Measurements from ENCODE around the gene HOXC5.
A peak's percentile ranks its signal among the peaks of the same experiment; 100 is the strongest.
"Not testable (repeated sequence)": the region's sequence is repeated elsewhere in the genome, so short reads cannot be mapped to it uniquely, and the experiment has no call there.

Gene HOXC5

DNA sequence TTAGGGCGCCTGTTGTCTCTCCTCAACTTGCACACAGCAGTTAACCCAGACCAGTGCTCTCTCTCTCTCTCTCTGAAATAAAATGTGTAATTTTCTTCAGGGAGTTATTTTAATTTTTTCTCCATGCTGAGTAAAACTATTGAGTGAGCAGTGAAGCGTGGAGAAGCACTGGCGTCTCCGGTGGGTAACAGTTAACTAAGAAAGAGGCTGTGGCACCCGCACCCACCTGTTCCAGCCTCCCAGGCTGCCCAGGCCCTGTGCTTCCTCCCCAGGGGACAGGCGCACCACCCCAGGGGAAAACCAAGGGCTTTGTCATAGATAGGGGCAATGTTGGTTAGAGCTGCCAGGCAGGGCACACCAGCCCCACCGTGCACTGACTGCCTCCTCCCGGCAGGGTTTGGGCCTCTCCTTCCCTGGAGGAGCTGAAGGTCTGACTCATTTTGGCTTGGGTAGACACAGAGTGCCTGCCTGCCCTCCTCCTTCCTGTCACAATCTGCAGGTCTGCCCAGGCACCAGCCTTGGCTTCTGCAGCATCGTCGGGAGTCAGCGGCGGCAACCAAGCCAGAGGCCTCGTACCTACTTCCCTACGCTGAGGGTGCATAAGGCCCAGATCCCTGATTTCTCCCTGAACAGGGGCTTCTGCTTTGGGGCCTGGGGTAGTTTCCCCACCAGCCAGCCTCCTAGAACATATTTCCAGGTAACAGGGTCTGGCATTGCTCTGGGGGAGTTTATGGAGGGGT is 3.9 kb downstream of the HOXC5 start:
- DNase-seq: peak; percentile 52

DNA sequence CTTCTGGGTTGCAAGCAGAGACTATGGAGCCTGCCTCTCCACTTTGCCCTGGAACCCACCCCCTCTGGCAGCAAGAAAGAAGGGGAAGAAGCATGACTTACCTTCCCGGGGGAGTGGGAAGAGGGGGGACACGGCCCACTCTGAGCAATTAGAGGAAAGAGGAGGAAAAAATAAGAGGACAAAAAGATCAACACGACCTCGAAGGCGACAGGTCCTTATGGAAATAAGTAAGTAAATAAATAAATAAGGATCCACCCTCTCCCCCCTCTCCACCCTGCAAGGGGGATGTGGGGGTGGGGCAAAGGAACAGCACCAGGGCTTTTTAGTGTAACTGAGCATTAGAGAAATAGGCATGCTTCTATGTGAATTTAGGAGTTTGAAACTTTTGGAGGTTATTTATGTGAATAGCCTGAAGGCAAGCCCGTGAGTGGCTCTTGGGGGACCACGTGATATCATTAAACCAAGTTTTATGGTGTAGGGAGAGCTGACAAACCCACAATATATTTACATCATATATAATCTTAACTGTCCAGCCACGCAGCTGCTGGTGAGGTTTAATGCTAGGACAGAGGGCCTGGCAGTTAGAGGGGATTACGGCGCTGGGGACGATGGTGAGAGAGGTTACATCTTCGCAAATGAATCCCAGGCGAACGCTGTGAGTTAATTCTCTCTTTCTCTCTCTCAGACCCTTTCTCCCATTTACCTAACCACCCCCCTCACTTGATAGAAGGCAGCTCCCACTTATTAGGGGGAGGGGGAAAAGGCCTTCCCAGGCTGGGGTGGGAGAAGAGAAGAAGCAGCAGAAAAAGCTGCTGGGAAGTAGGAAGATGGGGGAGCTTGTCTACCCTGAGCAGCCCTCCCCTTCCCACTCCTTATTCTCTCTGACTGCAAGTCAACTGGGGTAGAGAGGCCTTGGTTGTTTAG is 4.8 kb downstream of the HOXC5 start:
- no peak for DNase-seq

DNA sequence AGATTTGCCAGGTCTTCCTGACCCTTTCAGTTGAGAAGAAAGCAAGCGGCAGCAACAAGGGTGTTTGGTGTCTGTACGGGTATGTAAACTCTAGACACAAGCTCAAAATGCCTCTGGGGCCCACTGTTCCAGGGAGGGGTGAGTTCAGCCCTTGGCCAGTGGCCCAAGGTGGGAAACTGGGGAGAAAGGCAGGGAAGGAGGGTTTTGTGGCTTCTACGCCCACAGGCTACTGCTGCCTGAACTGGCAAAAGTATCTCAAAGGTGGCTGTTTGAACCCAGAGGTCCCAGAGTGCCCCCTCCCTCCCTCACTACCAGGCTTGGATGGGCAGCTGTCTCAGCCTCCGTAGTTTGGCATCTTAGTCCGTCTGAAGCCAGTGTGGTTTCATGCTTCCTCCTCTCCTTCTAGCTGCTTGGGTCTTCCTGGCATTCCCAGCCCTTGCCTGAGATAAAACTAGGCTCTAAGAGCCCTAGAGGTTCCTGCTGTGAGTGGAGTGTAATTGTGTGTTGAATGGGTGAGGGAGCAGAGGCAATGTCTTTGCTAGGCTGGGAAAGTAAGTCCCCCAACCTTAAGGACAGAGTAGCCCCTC is 5.5 kb downstream of the HOXC5 start:
- DNase-seq: no peak

DNA sequence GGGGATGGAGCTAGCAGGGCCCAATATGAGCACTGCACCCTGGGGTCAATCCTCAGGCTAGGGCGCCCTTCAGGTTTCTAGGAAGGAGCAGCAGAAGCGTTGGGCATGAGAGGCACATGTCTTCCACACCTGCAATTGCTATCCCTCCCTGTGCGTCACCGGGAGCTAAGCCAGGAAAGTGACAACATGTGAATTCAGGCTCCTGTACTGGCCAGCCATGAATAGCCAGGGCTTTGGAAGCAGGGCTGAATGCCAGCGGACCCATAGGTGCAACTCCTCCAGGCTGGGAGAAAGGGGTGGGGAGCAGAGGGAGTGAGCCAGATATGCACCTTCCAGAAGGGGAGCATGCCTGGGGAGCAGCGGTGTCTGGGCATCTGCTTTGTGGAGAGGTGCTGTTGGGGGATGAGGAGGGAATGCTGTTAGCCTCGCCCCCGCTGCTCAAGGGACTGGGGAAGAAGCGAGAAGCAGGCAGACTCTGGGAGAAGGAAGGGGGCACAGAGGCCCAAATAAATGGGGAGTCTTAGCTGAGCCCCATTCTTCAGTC is 6.1 kb downstream of the HOXC5 start:
- DNase-seq: no peak

DNA sequence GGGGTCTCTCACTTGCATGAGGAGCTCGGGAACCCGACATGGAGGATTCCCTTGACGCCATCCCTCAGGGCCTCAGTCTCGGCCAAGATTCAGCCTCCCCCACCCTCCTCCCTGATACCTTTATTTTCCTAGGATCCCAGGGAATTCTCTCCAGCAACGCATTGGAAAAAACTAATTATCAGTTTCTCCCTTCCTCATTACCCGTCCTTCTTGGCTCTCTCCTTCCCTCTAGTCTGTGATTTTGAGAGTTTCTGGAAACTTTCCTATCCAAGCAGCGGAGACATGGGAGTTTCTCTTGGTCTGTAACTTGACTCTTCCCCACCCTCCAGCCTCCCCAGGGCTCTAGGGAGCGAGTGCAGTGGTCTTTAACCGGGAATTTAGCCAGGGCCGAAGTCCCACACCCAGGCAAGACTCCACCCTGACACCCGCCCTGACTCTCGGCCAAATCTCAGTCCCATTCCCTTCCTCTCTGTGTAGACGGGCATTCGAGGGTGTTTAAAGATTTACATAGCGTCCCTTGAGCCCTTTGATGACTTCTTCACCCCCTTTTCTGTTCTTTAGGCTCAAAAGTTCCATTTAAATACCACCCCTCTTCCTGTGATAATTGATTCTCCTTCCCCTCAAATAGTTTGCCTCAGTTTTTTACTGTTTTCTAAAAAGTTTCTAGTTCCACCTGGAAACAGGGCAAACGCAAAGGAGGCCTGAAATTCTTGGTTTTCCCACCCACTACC is 6.7 kb downstream of the HOXC5 start:
- DNase-seq: no peak

DNA sequence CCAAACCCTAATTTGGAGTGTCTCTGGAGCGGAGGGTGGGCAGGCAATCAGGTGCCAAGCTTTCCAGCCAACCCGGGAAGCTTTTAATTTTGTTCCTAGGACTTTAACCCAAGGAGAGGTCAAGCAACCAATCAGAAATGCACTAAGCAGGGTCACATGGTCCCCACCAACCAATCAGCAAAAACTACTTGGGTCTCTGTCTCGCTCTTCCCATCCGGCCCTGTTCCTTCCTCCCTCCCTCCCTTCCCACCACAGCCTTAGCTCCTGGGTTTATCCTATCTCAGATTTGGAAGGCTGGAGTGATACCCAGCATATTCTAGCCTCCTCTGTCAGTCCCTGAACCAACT is 7.3 kb downstream of the HOXC5 start:
- no peak for DNase-seq

DNA sequence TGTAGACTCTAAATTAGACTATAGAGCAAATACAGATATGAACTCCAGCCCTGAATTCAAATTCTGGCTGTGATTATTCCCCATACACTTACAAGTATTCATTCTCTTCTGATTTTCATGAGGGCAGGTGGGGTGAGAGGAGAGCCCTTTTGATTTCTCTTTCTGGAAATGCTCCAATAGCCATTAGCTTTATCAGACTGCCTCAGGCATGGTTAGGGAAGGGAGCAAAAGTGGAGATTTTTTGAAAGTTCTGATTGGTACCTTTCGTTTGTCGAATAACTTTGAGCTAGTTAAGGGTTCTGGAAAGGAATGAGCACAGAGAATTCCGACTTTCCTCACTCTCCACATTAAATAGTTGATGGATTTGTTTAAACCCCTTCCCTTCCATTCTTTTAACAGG is 7.8 kb downstream of the HOXC5 start:
- DNase-seq: no peak

DNA sequence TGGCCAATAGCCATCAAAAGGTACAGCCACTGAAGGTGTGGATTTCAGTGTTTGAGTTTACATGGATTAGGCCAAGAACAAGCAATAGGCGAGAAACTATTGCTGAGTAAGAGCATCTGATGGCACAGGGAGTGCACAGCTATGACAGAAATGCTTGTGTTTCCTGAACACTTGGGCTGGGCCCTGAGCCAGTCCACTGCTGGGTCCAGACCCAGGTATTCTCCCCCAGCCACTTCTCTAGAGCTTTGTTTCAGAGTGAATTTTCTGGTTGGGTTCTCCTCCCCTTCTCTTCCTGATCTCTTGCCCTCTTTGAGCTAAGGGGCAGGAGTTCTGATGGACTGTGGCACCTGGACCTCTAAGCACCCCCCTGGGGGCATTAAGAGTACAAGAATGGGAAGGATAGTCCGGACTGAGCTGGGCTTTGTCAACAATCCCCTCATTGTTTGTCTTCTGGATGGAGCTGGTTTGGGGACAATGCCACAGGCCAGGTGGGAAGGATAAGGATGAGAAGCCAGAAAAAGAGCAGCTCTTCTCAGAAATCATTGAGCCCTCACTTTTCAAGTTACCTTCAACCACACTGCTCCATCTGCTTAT is 8.3 kb downstream of the HOXC5 start:
- DNase-seq: no peak

DNA sequence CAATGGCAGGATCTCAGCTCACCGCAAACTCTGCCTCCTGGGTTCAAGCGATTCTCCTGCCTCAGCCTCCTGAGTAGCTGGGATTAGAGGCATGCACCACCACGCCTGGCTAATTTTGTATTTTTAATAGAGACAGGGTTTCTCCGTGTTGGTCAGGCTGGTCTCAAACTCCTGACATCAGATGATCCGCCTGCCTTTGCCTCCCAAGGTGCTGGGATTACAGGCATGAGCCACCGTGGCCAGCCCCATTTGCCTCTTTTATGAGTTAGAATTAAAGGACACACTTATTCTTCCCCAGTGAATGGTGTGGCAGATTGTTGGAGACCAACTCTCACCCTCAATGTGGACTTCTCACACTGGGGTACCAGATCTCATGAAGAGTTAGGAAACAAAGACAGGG is 9.2 kb downstream of the HOXC5 start:
- not testable (repeated sequence) for DNase-seq

DNA sequence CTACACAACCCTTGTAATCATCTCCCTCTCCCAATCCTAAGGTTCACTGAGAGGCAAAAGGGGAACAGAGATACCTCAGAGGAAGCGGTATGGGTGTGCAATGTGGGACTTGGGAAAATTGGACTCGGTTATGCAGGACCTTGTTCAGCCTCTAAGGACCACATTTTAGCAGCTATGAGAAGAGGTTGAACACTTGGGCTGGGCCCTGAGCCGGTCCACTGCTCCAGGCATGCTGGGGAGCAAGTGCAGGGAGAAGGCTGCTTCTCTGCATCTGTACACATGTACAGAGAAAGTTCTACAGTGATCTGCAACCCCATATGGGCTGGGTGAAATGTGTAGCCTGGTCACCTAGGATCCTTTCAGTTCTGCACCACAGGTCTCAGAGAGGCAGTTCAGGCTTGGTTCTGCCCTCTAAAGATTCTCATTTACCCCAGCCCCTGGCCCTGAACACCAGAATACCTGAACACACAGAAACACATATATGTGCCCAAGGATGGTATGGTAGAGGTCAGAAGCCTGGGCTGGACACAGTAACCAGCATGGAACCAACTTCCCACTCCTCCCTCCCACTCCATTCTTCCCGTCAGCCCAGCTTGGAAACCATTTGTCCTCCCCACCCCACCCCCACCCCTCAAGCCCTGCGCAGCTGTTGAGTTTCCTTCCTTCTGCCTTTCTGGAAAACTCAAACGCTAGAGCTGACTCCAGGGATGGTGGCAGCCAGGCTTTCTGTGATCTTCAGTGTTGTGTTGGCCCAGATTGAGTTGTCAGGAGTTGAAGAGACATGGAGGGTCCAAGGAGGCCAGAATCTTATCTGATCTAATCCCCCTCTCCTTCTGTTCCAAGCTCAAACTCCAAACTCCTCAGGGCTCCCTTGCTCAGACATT is 10.4 kb downstream of the HOXC5 start:
- DNase-seq: no peak

DNA sequence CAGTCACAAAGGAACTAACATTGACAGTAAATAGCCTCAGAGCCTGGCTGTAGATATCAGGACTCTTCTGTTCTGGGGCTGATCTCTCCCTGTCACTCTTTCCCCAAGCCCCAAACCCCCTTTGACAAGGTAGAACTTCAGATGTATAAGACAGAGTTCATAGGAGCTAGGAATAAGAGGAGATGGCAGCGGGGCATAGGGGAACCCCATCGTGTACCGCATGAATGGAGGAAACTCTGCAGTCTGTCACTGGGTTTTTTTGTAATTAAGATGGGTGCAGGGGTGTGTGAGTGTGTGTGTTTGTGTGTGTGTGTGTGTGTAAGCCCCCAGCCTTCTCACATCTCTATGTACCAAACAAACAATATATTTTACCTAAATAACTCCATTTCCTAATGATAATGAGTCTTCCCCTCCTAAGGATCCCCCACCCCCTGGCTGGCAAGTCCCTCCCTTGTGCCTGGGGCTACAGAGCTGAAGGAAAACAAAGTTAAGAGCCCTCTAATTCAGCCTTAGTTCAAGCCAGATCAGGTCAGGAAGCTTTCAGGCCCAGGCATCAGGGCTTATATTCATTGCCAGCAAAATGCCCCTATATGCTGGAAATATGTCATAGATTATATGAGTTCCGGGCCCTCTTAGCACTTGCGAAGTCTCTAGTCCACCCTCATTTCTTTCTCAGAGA is 11.7 kb downstream of the HOXC5 start:
- DNase-seq: no peak

DNA sequence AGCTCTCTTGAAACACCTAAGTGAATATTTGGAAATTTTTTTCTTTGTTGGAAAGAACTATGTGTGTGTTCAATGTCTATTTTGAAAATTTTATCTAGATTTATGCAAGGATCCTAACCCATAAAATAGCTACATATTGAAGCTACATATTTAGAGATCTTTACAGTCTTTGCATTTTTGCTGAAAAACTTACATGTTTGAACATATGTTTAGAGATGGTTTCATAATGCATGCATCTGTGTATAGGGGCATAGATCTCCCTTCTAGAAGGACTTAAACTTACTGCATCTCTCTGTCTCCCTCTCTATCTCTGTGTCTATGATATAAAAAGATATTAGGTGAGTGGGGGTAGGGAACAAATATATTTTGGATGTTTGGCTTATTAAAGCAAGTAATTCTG is 12.6 kb downstream of the HOXC5 start:
- DNase-seq: no peak

DNA sequence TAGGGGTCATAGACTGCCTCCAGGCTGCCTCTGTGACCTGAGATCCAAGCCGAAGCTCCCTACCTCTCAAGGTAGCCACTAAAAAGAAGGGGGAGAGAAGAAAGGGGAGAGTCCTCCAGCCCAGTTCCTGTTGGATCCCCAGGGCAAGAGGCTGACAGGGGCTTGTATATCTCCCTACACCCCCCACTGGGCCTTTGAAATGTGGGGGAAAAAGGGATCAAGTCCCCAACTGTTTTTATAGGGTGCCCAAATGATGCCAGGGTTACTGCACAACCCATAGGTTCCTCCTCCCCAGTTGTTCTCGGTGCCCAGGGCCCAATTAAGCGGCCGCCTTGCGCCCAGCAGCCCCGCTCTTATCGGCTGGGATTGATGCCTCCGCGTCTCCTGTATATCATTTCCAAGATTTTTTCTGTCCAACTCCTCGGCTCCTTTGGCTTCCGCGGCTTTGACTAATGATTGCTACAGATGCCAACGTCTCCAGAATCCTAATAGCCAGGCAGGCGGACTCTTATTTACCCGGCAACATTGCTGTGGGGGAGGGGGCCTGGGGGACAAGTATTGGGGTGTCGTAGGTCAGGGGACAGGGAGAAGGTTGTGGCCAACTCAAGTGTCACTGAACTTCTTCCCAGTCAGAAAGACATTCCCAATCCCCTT is 13.1 kb downstream of the HOXC5 start:
- DNase-seq: no peak

DNA sequence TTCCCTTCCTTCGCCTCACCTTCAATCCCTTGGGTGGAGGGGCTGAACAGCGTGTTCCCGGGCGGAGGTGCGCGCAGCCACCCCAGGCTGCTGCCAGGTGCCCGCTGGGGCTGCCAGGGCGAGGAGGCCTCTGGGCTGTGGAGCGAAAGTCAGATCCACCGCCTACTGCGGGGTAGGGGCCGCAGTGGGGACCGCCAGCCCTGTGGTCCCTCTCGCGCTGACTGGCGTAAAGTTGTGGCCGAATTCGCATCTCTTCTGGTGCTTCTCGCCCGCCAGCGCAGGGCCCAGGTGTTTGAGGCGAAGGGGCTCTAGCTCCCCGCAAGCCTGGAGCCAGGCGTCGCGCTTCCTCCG is 13.9 kb downstream of the HOXC5 start:
- no peak for DNase-seq

DNA sequence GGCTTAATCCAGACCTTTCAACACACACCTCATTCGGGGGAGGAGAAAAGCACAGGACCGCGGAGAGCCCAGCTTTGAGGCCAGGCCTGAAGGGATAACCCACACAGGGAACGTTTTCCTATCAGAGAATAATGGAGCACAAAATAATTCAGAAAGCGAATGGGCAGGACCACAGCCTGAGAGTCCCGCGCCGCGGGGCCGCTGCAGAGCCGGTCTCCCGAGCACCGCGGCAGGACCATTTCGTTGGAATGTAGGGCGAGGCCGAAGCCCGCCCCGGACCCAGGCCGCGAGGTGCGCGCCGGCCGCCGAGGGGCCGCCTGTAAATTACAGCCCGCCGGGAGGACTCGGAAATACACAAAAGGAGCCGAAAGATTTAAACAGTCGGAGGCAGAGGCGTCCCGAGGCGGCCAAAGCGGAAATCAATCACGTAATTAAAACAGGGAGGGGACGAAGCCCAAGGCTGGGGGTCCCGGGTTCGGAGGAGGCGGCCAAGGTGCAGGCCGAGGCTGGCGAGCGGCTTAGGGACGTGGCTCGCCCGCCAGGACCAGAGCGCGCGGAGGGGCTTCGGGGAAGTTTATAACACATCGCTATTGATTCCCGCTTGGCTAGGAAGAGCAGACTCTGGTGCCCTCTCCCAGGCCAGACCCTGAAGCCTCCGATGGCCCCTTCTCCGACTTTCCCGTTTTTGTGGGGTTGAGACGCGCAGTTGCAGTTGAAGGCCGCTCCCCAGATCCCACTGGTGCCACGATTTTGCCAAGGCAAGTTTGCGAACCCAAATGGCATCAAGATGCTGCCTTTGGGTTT is 14.5 kb downstream of the HOXC5 start:
- DNase-seq: no peak

DNA sequence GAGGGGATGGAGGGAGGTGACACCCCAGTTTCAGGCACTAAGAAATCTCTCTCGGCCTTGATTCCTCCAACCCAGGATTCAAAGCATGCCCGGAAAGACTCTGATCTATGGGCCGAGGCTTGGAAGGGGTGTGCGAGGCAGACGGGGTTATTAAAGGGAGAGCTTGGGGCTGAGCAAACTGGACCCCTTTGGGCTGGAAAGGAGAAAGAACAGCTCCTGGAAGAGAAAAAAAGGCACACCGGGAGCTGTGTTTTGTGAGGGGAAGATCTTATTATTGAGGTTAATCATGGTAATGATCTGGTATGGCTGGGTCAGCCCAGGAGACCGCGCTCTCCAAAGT is 15.1 kb downstream of the HOXC5 start:
- DNase-seq: no peak

DNA sequence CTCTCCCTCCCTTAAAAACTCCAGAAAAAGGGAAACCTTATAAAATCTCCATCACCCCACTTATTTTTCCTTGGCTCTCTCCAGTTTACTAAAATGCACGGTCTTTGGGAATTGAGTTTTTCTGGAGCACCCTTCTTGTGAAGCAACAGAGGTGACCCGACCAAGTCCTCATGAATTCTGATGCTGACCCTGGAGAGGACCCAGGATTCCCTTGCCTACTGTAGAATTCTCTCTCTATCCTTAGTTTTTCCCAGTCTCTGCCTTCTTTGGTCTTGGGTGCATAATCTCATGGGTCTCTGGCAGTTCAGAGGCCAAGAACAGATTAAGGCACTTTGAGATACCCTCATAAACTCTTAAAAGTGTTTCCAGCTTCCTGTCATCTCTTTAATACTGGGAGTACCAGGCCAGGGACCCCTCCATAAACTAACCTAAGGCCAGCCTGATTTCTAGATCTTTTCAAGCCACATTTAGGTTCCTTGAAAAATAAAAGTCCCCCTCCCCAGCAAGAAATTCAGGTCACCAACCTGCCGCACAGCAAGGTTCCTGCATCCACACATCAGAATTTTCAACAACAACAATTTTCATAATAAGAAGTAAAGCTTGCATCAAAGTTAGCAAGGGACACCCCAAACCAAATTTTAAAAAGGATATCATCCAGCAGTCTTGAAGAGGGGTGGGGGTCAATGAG is 15.7 kb downstream of the HOXC5 start:
- DNase-seq: no peak

DNA sequence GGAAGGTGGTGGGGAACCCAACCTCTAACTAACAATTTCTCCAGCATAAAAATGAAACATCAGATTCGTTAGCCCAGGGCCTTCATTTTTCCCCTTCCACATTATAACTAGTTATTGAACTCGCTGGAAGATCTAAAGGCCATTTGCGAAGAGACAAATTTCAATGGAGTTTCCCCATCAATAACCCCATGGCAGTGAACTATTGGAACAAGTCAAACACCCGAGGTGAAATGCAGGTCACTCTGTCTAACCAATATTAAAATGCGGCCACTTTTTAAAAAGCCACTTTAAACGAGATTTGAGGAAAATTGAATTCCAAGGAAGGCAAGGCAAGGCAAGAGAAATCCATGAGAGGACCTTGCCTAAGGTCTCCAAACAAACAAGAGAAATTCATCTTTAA is 16.3 kb downstream of the HOXC5 start:
- DNase-seq: no peak

DNA sequence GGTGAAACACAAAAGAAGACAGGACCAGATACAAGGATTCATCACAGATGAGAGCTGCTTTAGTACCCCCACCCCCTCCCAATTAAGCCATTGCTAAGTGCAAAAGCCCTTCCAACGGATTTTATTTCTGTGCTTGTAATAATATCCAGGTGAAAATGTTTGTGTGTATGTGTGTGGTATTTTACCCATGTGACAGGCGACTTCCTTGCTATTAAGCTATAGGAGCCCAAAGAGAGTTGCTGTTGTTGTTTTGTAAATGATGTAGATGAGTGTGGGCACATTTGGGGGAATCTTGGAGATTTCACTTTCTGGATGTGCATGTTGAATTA is 17.6 kb downstream of the HOXC5 start:
- DNase-seq: no peak

Data from EL (cell line).